ENCODE measurements around the gene PLA2G4C.
A peak's percentile ranks its signal among the peaks of the same experiment; 100 is the strongest.

The PLA2G4C gene

GRCh38 chr19:48117515-48118130, 7.0 kb upstream of the PLA2G4C start:
- Histone ChIP-seq H3F3A (ENCODE audit: insufficient read depth, low read length) (peaks cover 9% of the 10 kb centered on the region; the same call in 1 of the 2 replicates), H3K9me2 (replicated peaks; ENCODE audit: insufficient read depth, low read length) (no peaks in the 10 kb centered on the region)

DNA sequence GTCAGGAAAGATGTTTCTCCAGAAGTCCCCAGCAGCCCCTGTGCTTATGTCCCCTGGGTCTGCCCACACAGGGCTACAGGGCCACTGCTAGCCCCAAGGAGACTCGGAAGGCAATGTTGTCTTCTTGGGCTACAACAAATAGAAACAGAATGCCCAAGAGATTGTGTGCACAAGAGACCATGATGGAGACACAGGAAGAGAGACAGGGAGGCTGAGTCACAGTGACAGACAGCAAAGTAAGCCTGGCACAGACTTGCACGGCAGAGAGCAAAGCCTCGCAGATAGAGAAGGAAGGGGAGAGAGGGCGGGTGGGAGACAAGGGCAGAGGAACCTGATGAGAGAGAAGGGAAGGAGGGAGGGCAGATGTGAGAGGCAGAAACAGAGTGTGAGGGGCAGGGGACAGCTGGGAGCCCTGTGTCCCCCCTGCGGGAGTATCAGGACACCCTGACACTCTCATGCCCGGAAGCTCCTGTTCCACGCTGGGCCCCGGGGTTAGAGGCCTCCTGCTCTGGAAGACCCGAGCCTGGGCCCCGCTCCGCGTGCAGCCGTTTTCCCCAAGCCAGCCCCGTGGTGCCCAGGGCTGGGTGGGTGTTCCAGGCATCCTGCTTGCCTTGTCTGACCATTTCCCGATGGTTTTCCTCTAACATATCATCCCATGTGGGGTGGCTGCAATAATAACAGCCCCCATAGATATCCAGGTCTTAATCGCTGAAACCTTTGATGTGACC, 2.7 kb upstream of the PLA2G4C start:
- Histone ChIP-seq H4K20me1 (ENCODE audit: insufficient read depth, low read length) (no peaks in the 10 kb centered on the region), H3K9me2 (replicated peaks; ENCODE audit: insufficient read depth, low read length) (no peaks in the 10 kb centered on the region), H3K79me2 (ENCODE audit: low read length) (no peaks in the 10 kb centered on the region), H3K9me3 (replicated peaks; ENCODE audit: insufficient read depth, low read length) (no peaks in the 10 kb centered on the region), H3K27me3 (replicated peaks; ENCODE audit: insufficient read depth, low read length) (no peaks in the 10 kb centered on the region), H3K4me2 (ENCODE audit: low read depth, low read length) (no peak overlapping the region), H3K36me3 (replicated peaks; ENCODE audit: insufficient read depth, low read length) (no peaks in the 10 kb centered on the region), H3K4me3 (ENCODE audit: low read length) (no peak overlapping the region), H2AFZ (ENCODE audit: low read length) (no peak overlapping the region), H3K9ac (ENCODE audit: low read length) (no peak overlapping the region), H3K27ac (ENCODE audit: low read length) (no peak overlapping the region), H3K4me1 (ENCODE audit: low read length) (peaks cover 16% of the 10 kb centered on the region), H3F3A (ENCODE audit: insufficient read depth, low read length) (no peaks in the 10 kb centered on the region; the same call in 1 of the 2 replicates)
- no peak for DNase-seq
- TF ChIP-seq EZH2 (optimal IDR thresholded peaks at IDR 0.05; ENCODE audit: low read depth, low read length) (no peak), EZH2phosphoT487 (IDR thresholded peaks at IDR 0.05; ENCODE audit: low read length) (no peak), CTCF (IDR thresholded peaks at IDR 0.05; ENCODE audit: low read length) (no peak)

More at GRCh38 chr19:48117515-48118130, 7.0 kb upstream of the PLA2G4C start:
- H3K4me3 ChIP-seq (ENCODE audit: low read length): no peak overlapping the region
- H3K9me3 ChIP-seq (replicated peaks; ENCODE audit: insufficient read depth, low read length): no peaks in the 10 kb centered on the region
- peak overlapping the region; percentile 8; the same call in 1 of the 2 replicates for H3K27ac ChIP-seq (ENCODE audit: low read length)
- no peak for TF ChIP-seq CTCF (IDR thresholded peaks at IDR 0.05; ENCODE audit: low read length)
- no peak for TF ChIP-seq EZH2 (optimal IDR thresholded peaks at IDR 0.05; ENCODE audit: low read depth, low read length)
- no peak for TF ChIP-seq EZH2phosphoT487 (IDR thresholded peaks at IDR 0.05; ENCODE audit: low read length)
- no peaks in the 10 kb centered on the region for H4K20me1 ChIP-seq (ENCODE audit: insufficient read depth, low read length)
- no peak overlapping the region for H3K9ac ChIP-seq (ENCODE audit: low read length)
- H2AFZ ChIP-seq (ENCODE audit: low read length): no peak overlapping the region
- no peaks in the 10 kb centered on the region for H3K27me3 ChIP-seq (replicated peaks; ENCODE audit: insufficient read depth, low read length)
- peaks cover 19% of the 10 kb centered on the region for H3K4me1 ChIP-seq (ENCODE audit: low read length)
- no peaks in the 10 kb centered on the region for H3K79me2 ChIP-seq (ENCODE audit: low read length)
- peaks cover 4% of the 10 kb centered on the region; the same call in 1 of the 2 replicates for H3K36me3 ChIP-seq (replicated peaks; ENCODE audit: insufficient read depth, low read length)
- no peak for DNase-seq
- no peak overlapping the region for H3K4me2 ChIP-seq (ENCODE audit: low read depth, low read length)

DNA sequence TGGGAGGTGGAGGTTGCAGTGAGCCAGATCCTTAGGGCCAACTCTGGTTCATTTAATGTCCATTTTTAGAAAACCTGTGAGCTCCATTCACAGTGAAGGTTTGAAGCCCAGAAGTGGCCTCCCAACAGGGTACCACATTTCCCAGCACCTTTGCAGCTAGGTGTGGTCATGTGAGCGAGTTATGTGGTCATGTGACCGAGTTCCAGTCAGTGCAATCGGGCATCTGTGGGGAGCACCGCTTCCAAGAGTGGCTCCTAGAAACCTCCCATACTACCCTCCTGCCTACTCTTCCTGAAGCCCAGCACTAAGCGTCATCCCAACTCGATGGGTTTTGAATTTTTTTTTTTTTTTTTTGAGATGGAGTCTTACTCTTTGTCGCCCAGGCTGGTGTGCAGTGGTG, 663 bp upstream of the PLA2G4C start:
- Histone ChIP-seq H3K4me2 (ENCODE audit: low read depth, low read length) (no peak overlapping the region), H3K27ac (ENCODE audit: low read length) (peak overlapping the region; percentile 70; the same call in 1 of the 2 replicates), H3K9me3 (replicated peaks; ENCODE audit: insufficient read depth, low read length) (no peaks in the 10 kb centered on the region), H3K4me1 (ENCODE audit: low read length) (peaks cover 10% of the 10 kb centered on the region; the same call in 1 of the 2 replicates), H3K27me3 (replicated peaks; ENCODE audit: insufficient read depth, low read length) (no peaks in the 10 kb centered on the region), H4K20me1 (ENCODE audit: insufficient read depth, low read length) (no peaks in the 10 kb centered on the region), H3K4me3 (ENCODE audit: low read length) (no peak overlapping the region), H3K36me3 (replicated peaks; ENCODE audit: insufficient read depth, low read length) (no peaks in the 10 kb centered on the region), H3K9me2 (replicated peaks; ENCODE audit: insufficient read depth, low read length) (no peaks in the 10 kb centered on the region), H3K79me2 (ENCODE audit: low read length) (no peaks in the 10 kb centered on the region), H3K9ac (ENCODE audit: low read length) (no peak overlapping the region), H2AFZ (ENCODE audit: low read length) (no peak overlapping the region), H3F3A (ENCODE audit: insufficient read depth, low read length) (no peaks in the 10 kb centered on the region; the same call in 1 of the 2 replicates)
- TF ChIP-seq EZH2 (optimal IDR thresholded peaks at IDR 0.05; ENCODE audit: low read depth, low read length) (no peak), EZH2phosphoT487 (IDR thresholded peaks at IDR 0.05; ENCODE audit: low read length) (no peak), CTCF (IDR thresholded peaks at IDR 0.05; ENCODE audit: low read length) (no peak)
- no peak for DNase-seq

All from MM.1S (cell line).